Measurements from ENCODE around the gene GAB1. TPM values are rescaled to one million over a fixed set of nuclear protein-coding genes. Genes with fewer than 3 reads are reported as not detected.

GAB1 gene
- total RNA-seq, 1 donor from 2014 or later = 32.6 TPM

DNA sequence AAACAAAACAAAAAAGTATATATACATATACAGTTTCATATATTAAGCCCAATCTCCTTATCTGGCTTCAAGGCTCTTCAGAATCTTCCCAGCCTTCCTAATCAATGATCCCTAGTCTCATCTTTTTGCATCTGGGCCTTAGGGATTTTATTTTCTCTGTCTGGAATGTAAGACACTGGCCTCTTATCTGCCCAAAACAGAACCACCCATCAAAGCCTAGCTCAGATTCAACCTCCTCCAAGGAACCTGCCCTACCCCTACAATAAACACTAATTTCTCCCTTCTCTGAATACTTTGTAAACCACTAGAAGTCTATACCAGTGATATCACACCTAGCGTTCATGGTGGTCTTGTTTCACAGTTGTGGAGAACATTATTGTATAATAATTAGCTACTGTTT, 23.2 kb upstream of the GAB1 start:
- Mint-ChIP-seq H3K4me1 (ENCODE audit: unreplicated experiment) (no peaks in the 10 kb centered on the region), H3K4me3 (ENCODE audit: unreplicated experiment) (no peak overlapping the region), H3K36me3 (ENCODE audit: unreplicated experiment) (no peaks in the 10 kb centered on the region), H3K27me3 (ENCODE audit: unreplicated experiment) (peaks cover 9% of the 10 kb centered on the region), H3K27ac (ENCODE audit: unreplicated experiment) (no peak overlapping the region), H3K9me3 (ENCODE audit: unreplicated experiment) (no peaks in the 10 kb centered on the region)
- TF ChIP-seq, protein P1, sequence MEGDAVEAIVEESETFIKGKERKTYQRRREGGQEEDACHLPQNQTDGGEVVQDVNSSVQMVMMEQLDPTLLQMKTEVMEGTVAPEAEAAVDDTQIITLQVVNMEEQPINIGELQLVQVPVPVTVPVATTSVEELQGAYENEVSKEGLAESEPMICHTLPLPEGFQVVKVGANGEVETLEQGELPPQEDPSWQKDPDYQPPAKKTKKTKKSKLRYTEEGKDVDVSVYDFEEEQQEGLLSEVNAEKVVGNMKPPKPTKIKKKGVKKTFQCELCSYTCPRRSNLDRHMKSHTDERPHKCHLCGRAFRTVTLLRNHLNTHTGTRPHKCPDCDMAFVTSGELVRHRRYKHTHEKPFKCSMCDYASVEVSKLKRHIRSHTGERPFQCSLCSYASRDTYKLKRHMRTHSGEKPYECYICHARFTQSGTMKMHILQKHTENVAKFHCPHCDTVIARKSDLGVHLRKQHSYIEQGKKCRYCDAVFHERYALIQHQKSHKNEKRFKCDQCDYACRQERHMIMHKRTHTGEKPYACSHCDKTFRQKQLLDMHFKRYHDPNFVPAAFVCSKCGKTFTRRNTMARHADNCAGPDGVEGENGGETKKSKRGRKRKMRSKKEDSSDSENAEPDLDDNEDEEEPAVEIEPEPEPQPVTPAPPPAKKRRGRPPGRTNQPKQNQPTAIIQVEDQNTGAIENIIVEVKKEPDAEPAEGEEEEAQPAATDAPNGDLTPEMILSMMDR (IDR thresholded peaks at IDR 0.05) = no peak
- no peak for DNase-seq (ENCODE audit: extremely low spot score, unreplicated experiment)

DNA sequence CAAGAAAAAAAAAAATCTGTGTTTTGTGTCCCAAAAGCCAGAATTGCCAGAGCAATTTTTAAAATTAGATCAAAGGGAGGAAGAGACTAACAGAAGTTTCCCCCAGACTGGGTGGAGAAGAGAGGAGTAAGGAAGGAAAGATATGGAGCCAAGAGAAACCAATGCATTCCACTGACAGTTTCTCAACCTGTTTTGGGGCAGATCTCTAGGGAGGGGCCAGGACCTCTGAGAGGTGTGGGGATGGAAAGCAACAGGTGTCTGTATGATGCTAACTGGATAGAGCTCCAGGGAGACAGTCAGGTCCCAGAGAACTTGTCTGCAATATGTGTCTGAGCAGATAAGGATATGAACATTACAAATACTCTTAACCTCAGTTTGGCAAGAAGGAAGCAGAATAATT, 22.7 kb upstream of the GAB1 start:
- Mint-ChIP-seq H3K4me1 (ENCODE audit: unreplicated experiment) (no peaks in the 10 kb centered on the region), H3K27ac (ENCODE audit: unreplicated experiment) (no peak overlapping the region), H3K27me3 (ENCODE audit: unreplicated experiment) (peaks cover 14% of the 10 kb centered on the region), H3K4me3 (ENCODE audit: unreplicated experiment) (no peak overlapping the region), H3K36me3 (ENCODE audit: unreplicated experiment) (no peaks in the 10 kb centered on the region), H3K9me3 (ENCODE audit: unreplicated experiment) (no peaks in the 10 kb centered on the region)
- no peak for DNase-seq (ENCODE audit: extremely low spot score, unreplicated experiment)
- TF ChIP-seq, protein P1 (IDR thresholded peaks at IDR 0.05) = no peak

DNA sequence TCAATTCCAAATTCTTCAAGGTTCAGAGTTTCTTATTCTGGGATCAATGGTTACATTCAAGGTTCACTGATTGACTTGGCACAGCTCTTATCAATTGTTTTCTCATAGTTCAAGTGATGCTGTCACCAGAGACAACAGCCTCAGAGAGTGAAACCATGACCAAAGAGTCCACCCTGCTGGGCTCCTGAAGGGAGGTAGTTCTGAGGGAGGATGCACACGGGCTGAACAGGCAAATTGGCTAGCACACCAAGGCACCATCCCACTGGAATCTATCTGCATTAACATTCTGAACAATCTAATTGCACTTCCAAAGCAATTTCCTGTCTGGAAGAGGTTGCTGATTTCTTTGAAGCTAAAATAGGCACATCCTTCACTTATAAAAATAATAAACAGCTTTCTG, 16.6 kb upstream of the GAB1 start:
- no peaks in the 10 kb centered on the region for H3K4me1 Mint-ChIP-seq (ENCODE audit: unreplicated experiment)

DNA sequence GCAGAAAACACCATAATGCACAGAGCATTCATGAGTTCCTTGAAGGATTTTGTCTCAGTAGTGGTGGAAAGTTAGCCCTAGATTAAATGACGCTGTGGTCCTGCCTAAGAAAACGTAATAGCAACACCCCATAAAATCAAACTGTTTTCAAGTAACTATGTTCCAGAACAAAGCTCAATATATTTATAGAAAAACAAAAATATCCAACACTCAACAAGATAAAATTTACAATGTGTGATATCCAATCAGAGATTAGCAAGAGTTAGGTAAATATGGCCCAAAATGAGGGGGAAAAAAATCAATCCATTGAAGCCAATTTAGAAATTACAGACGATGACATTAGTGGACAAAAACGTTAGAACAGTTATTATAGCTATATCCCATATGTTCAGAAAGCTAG, 9.9 kb upstream of the GAB1 start:
- no peak overlapping the region for H3K27ac Mint-ChIP-seq (ENCODE audit: unreplicated experiment)
- H3K4me1 Mint-ChIP-seq (ENCODE audit: unreplicated experiment) = peaks cover 1% of the 10 kb centered on the region

More for the DNA sequence above, 16.6 kb upstream of the GAB1 start:
- no peak for DNase-seq (ENCODE audit: extremely low spot score, unreplicated experiment)
- no peaks in the 10 kb centered on the region for H3K36me3 Mint-ChIP-seq (ENCODE audit: unreplicated experiment)
- H3K4me3 Mint-ChIP-seq (ENCODE audit: unreplicated experiment) = no peak overlapping the region
- H3K9me3 Mint-ChIP-seq (ENCODE audit: unreplicated experiment) = no peaks in the 10 kb centered on the region
- no peak overlapping the region for H3K27ac Mint-ChIP-seq (ENCODE audit: unreplicated experiment)
- H3K27me3 Mint-ChIP-seq (ENCODE audit: unreplicated experiment) = peaks cover 33% of the 10 kb centered on the region
- TF ChIP-seq, protein P1 (IDR thresholded peaks at IDR 0.05) = no peak

DNA sequence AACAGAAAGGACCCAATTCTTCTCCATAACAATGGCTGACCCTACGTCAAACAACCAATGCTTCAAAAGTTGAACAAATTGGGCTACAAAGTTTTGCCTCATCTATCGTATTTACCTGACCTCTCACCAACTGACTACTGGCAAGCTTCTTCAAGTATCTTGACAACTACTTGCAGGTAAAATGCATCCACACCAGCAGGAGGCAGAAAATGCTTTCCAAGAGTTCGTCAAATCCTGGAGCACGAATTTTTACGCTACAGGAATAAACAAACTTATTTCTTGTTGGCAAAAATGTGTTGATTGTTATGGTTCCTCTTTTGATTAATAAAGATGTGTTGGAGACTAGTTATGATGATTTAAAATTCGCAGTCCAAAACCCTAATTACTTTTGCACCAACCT, 6.7 kb upstream of the GAB1 start:
- Mint-ChIP-seq H3K27ac (ENCODE audit: unreplicated experiment) (no peak overlapping the region), H3K36me3 (ENCODE audit: unreplicated experiment) (no peaks in the 10 kb centered on the region), H3K27me3 (ENCODE audit: unreplicated experiment) (no peaks in the 10 kb centered on the region), H3K4me3 (ENCODE audit: unreplicated experiment) (no peak overlapping the region), H3K9me3 (ENCODE audit: unreplicated experiment) (no peaks in the 10 kb centered on the region), H3K4me1 (ENCODE audit: unreplicated experiment) (peaks cover 1% of the 10 kb centered on the region)
- DNase-seq (ENCODE audit: extremely low spot score, unreplicated experiment) = no peak
- TF ChIP-seq, protein P1 (IDR thresholded peaks at IDR 0.05) = no peak

More for the DNA sequence above, 9.9 kb upstream of the GAB1 start:
- H3K36me3 Mint-ChIP-seq (ENCODE audit: unreplicated experiment) = no peaks in the 10 kb centered on the region
- DNase-seq (ENCODE audit: extremely low spot score, unreplicated experiment) = no peak
- H3K9me3 Mint-ChIP-seq (ENCODE audit: unreplicated experiment) = no peaks in the 10 kb centered on the region
- TF ChIP-seq, protein P1 (IDR thresholded peaks at IDR 0.05) = no peak
- no peak overlapping the region for H3K4me3 Mint-ChIP-seq (ENCODE audit: unreplicated experiment)
- no peaks in the 10 kb centered on the region for H3K27me3 Mint-ChIP-seq (ENCODE audit: unreplicated experiment)

Measured in osteocyte (in vitro differentiated cells).